Endothelial cell of umbilical vein (primary cell): ENCODE measurements around the gene LMAN1L. TPM values are rescaled to one million over a fixed set of nuclear protein-coding genes. Genes with fewer than 3 reads are reported as not detected.

Experiments used
- BruUV-seq: library from RNA; stranded (reverse); fragments of 400-500 nt; replicated peaks from 2 replicates; lab custom pipeline; 2021; lab: Mats Ljungman, UMichigan
- CTCF ChIA-PET: fragments of 300-600, 350-600 bp; sonication (Branson Sonifier 250); formaldehyde crosslinking; loops from one replicate; lab custom pipeline; 2021; ENCODE audit warnings: antibody characterized with exemption, inconsistent platforms; lab: Charles Lee
- POLR2A ChIA-PET: fragments of 300-600, 350-600 bp; sonication (Branson Sonifier 250); formaldehyde crosslinking; loops from one replicate; lab custom pipeline; 2021; ENCODE audit warnings: antibody characterized with exemption, inconsistent platforms; lab: Charles Lee
- DNase-seq: peaks from one replicate; pipeline ENCODE4 v3.0.0-alpha.2; 2011; ENCODE audit warnings: low read depth, low spot score
- FAIRE-seq: peaks from 2 replicates; lab custom pipeline; 2011; peaks lifted over from hg19 to GRCh38; lab: Jason Lieb, UNC
- H2AFZ ChIP-seq: 2 replicates; pipeline ENCODE4 v1.6.0; 2012; ENCODE audit warnings: low read depth, low read length, control low read depth, inconsistent platforms
- H3K27ac ChIP-seq: 2 replicates; pipeline ENCODE4 v1.5.1; 2011; ENCODE audit warnings: low read depth, mild to moderate bottlenecking, control low read depth, low read length, moderate library complexity; ENCODE audit not compliant: insufficient read depth
- H3K27me3 ChIP-seq, 2 experiments: 2 replicates each; pipeline versions ENCODE4 v1.6.0 to v1.6.1; 2011; ENCODE audit warnings: low read length in 2 of 2, mixed read lengths in 1 of 2; ENCODE audit not compliant: control insufficient read depth in 2 of 2, insufficient read depth in 2 of 2
- H3K36me3 ChIP-seq, 2 experiments: 2 replicates in 1 of 2; 3 replicates in 1 of 2; pipeline ENCODE4 v1.5.1; 2011; ENCODE audit warnings: low read length in 2 of 2, mild to moderate bottlenecking in 1 of 2, moderate library complexity in 1 of 2; ENCODE audit not compliant: control insufficient read depth in 2 of 2, insufficient read depth in 2 of 2; ENCODE audit errors: extremely low read depth in 1 of 2
- H3K4me1 ChIP-seq: 3 replicates; pipeline ENCODE4 v1.5.1; 2011; ENCODE audit warnings: mild to moderate bottlenecking, low read length; ENCODE audit not compliant: control insufficient read depth, insufficient read depth; ENCODE audit errors: extremely low read depth
- H3K4me2 ChIP-seq: 2 replicates; pipeline ENCODE4 v1.6.1; 2011; ENCODE audit warnings: low read length, control low read depth, mixed read lengths; ENCODE audit not compliant: insufficient read depth
- H3K4me3 ChIP-seq, 3 experiments: fragments of 200-600 bp in 1 of 3; sonication (generic), shearing (Covaris generic) in 1 of 3; replicated peaks in 1 of 3; 2 replicates each; pipeline ENCODE4 v1.5.1; 2011 to 2016; ENCODE audit warnings: control low read depth in 3 of 3, low read length in 3 of 3, mild to moderate bottlenecking in 2 of 3, inconsistent platforms in 1 of 3, low read depth in 1 of 3, moderate library complexity in 1 of 3; ENCODE audit not compliant: insufficient read depth in 1 of 3
- H3K79me2 ChIP-seq: 2 replicates; pipeline ENCODE4 v1.6.0; 2012; ENCODE audit warnings: low read length, inconsistent platforms; ENCODE audit not compliant: control insufficient read depth, insufficient read depth
- H3K9ac ChIP-seq: replicated peaks from 2 replicates; pipeline ENCODE3; 2011; ENCODE audit warnings: low read length, control low read depth; ENCODE audit not compliant: insufficient read depth; ENCODE audit errors: extremely low read depth
- H3K9me1 ChIP-seq: replicated peaks from 3 replicates; pipeline ENCODE4 v1.6.0; 2011; ENCODE audit warnings: mild to moderate bottlenecking, low read length; ENCODE audit not compliant: control insufficient read depth, insufficient read depth; ENCODE audit errors: extremely low read depth
- H3K9me3 ChIP-seq: replicated peaks from 2 replicates; pipeline ENCODE4 v1.5.1; 2012; ENCODE audit warnings: low read length, inconsistent platforms; ENCODE audit not compliant: control insufficient read depth, insufficient read depth
- H4K20me1 ChIP-seq: replicated peaks from 2 replicates; pipeline ENCODE3; 2011; ENCODE audit warnings: mild to moderate bottlenecking, low read length; ENCODE audit not compliant: control insufficient read depth, insufficient read depth; ENCODE audit errors: extremely low read depth
- CTCF ChIP-seq, 2 donors: IDR thresholded peaks; 1 replicate in 1 of 2; 2 replicates in 1 of 2; pipeline ENCODE4 v1.5.1; 2011; ENCODE audit warnings: low read length in 2 of 2, mild to moderate bottlenecking in 2 of 2, moderate library complexity in 2 of 2, control low read depth in 1 of 2, inconsistent platforms in 1 of 2, low read depth in 1 of 2; ENCODE audit not compliant: insufficient read depth in 1 of 2; ENCODE audit errors: extremely low read depth in 1 of 2
- EZH2 ChIP-seq: IDR thresholded peaks from 2 replicates; pipeline ENCODE4 v1.6.1; 2012; ENCODE audit warnings: borderline replicate concordance, low read depth, mild to moderate bottlenecking, moderate library complexity, low read length, inconsistent platforms; ENCODE audit not compliant: severe bottlenecking
- FOS ChIP-seq: IDR thresholded peaks from 2 replicates; pipeline ENCODE4 v1.6.1; 2011; ENCODE audit warnings: mild to moderate bottlenecking, low read length, moderate library complexity, borderline replicate concordance; ENCODE audit not compliant: insufficient read depth
- GATA2 ChIP-seq: IDR thresholded peaks from 2 replicates; pipeline ENCODE4 v1.7.0; 2011; ENCODE audit warnings: low read depth, mild to moderate bottlenecking, moderate library complexity, mixed read lengths, low read length; ENCODE audit not compliant: insufficient read length, insufficient read depth
- MYC ChIP-seq: IDR thresholded peaks from one replicate; pipeline ENCODE4 v1.6.1; 2011; ENCODE audit warnings: mild to moderate bottlenecking, low read depth, low read length
- POLR2A ChIP-seq: IDR thresholded peaks from 2 replicates; pipeline ENCODE4 v1.6.1; 2012; ENCODE audit warnings: low read depth, mild to moderate bottlenecking, control low read depth, low read length
- POLR2AphosphoS5 ChIP-seq: IDR thresholded peaks from 2 replicates; pipeline ENCODE4 v1.6.1; 2012; ENCODE audit warnings: low read depth, mild to moderate bottlenecking, control low read depth, low read length, moderate library complexity; ENCODE audit not compliant: insufficient read depth
- dilution Hi-C: fragments of 300-500 bp; cut with MboI; formaldehyde crosslinking; loops from one replicate; pipeline ENCODE4 v1.15.0; 2019; ENCODE audit warnings: low sequenced_read_pairs; ENCODE audit not compliant: extremely low pct_ligation_motif_present
- intact Hi-C: fragments of 100-400 bp; cut with micrococcal nuclease; formaldehyde crosslinking; loops from one replicate; pipeline ENCODE4 v1.10.0; 2022
- polyA plus RNA-seq, 4 experiments: library from polyadenylated mRNA; depleted of rRNA in 3 of 4; stranded (reverse) in 3 of 4; unstranded in 1 of 4; fragments of >200 nt; gene quantifications; 2 replicates each; pipeline versions ENCODE4 v1.2.1 to v1.2.3, GENCODE V29; 2011 to 2012; ENCODE audit warnings: missing spikeins in 1 of 4
- total RNA-seq: library from RNA; stranded (reverse); gene quantifications from 2 replicates; pipeline ENCODE4 v1.2.3, GENCODE V29; 2021

LMAN1L gene
- total and polyA plus RNA-seq, 2 donors (not counting 3 experiments of a cell fraction or from before 2014, with no cell fraction given), result not detected

- Histone ChIP-seq H3K27ac (no peak overlapping the region), H3K36me3 (no peaks in the 10 kb centered on the region), H3K9ac (no peak overlapping the region), H3K79me2 (no peaks in the 10 kb centered on the region), H3K9me1 (no peaks in the 10 kb centered on the region), H2AFZ (no peak overlapping the region), H3K4me1 (no peaks in the 10 kb centered on the region), H3K27me3 (peaks cover 14 to 17% of the 10 kb centered on the region in 2 experiments), H4K20me1 (no peaks in the 10 kb centered on the region), H3K9me3 (no peaks in the 10 kb centered on the region), H3K4me2 (no peak overlapping the region), H3K4me3 (no peak overlapping the region)
- no TSS peak for BruUV-seq
- ChIA-PET POLR2A (no interaction called here), CTCF (interaction anchor here (1.1 to 3.6 kb wide), 5 partner anchors 9 to 74 kb away, joined by 3 to 19 read pairs (median 5); partner anchors contain the start of gene LMAN1L)
- no peak for TF ChIP-seq MYC
- TF ChIP-seq FOS, result no peak
- no peak for TF ChIP-seq POLR2A
- no peak for TF ChIP-seq GATA2
- no peak for TF ChIP-seq CTCF (IDR thresholded peaks at IDR 0.05; ENCODE audit: extremely low read depth in 1 of 2, insufficient read depth in 1 of 2, low read depth in 1 of 2, low read length in 2 of 2)
- TF ChIP-seq POLR2AphosphoS5, result no peak
- no peak for TF ChIP-seq EZH2
- no peak for FAIRE-seq
- intact Hi-C loops (no loop called here), dilution Hi-C loops (no loop called here)
- no peak for DNase-seq
These were observed 15.0 kb downstream of the LMAN1L start for GRCh38 chr15:74827614-74828013.
